Activated T-helper 9 cell treated with anti-CD3 and anti-CD28 coated beads, Interleukin-2, amount 50 U/mL, for 16 hours (primary cell): Measurements from ENCODE around the gene CLNK.

ENCODE experiments used
- DNase-seq: peaks from one replicate; pipeline ENCODE4 v3.0.0-alpha.2; 2020; ENCODE audit warnings: low read depth

The CLNK gene

DNA sequence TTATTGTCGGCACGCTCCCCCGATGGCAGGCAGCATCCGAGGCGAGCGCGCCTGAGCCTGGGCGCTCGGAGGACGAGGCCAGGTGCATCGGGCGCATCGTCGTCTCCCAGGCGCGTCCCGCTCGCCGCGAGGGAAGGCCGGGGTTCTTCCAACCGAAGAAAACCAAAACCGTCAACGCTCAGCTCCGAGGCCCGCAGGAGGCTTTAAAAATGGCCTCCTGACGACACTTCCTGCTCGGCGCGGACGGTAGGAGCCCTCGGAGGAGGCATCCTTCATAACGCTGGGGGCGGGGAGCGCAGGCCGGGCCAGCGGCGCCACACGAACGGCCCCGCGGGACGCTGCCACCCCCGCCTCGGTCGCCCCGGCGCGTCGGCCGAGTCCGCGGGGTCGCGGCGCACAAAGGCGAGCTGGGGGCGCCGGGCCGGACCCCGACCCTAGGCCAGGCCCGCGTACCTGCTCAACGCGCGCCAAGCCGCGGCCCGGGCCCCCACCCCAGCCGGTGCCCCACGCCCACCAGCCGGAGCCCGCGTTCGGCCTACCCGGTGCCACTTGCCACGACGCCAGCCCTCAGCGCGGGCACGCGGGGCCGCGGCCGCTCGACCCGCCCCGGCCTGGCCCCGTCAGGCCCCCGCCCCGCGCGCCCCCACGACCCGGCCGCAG, 227.8 kb downstream of the CLNK start:
- peak; percentile 45 for DNase-seq

DNA sequence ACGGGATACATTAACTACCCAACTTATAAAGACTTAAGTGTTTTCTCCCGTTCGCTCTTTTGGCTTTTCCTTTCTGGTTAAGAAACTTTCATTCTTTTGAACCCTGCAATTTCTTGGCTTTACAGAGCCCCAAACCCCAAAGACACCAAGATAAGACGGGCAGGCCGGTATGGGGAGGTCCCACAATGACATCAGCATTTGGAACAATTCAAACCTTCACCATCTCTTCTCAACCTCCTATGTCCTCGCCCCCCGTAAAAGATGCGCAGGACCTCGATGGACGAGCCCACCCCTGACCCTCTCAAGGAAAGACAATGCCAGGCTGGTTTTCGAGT, 228.3 kb downstream of the CLNK start:
- no peak for DNase-seq

GRCh38 chr4:10455133-10455532, 229.4 kb downstream of the CLNK start:
- DNase-seq, result no peak

DNA sequence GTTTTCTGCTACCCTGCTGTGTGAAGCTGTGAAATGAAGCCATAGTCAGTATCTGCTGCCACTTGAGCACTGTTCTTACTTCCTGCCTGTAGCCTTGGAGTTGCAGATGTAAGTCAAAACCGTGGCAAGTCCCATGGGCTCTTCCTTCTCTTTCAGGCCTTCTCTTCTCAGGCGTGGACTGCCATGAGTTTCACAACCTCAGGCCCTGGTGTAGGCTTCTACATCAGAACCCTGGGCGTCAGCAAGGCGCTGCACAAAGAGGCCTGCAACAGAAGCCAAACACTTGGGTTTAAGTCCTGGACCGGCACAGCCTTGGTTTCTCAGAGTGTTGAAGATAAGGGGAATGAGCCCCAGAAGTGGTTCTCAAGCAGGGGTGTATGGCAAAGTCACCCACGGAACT, 229.8 kb downstream of the CLNK start:
- DNase-seq, result no peak

- no peak for DNase-seq
These were observed 230.4 kb downstream of the CLNK start for GRCh38 chr4:10454121-10454520.

GRCh38 chr4:10448991-10449390, 235.6 kb downstream of the CLNK start:
- no peak for DNase-seq

GRCh38 chr4:10442976-10443375, 241.6 kb downstream of the CLNK start:
- DNase-seq, result no peak

- DNase-seq, result no peak
These were observed 243.1 kb downstream of the CLNK start for GRCh38 chr4:10441512-10441911.

- DNase-seq, result no peak
These were observed 245.6 kb downstream of the CLNK start for GRCh38 chr4:10438924-10439323.

- no peak for DNase-seq
These were observed 246.8 kb downstream of the CLNK start for GRCh38 chr4:10437735-10438134.
